ENCODE measurements around the gene EGFR.

GRCh38 chr7:55067748-55068147 lies 48.9 kb downstream of the EGFR start:
- TF ChIP-seq CTCF (IDR thresholded peaks at IDR 0.05; ENCODE audit: poor library complexity, severe bottlenecking) = no peak
- TF ChIP-seq REST (IDR thresholded peaks at IDR 0.05; ENCODE audit: borderline replicate concordance) = no peak
- TF ChIP-seq EZH2 (IDR thresholded peaks at IDR 0.05; ENCODE audit: borderline replicate concordance, insufficient read depth, low read length, poor library complexity, severe bottlenecking) = no peak
- no peak for TF ChIP-seq POLR2AphosphoS5 (IDR thresholded peaks at IDR 0.05)
- TF ChIP-seq TAF1 (IDR thresholded peaks at IDR 0.05; ENCODE audit: low read depth) = no peak

Data from neural cell (in vitro differentiated cells).